ENCODE measurements around the gene XYLT1. TPM values are rescaled to one million over a fixed set of nuclear protein-coding genes. Genes with fewer than 3 reads are reported as not detected.

XYLT1 gene
- polyA plus RNA-seq, 1 donor from 2014 or later = 3.3 TPM

DNA sequence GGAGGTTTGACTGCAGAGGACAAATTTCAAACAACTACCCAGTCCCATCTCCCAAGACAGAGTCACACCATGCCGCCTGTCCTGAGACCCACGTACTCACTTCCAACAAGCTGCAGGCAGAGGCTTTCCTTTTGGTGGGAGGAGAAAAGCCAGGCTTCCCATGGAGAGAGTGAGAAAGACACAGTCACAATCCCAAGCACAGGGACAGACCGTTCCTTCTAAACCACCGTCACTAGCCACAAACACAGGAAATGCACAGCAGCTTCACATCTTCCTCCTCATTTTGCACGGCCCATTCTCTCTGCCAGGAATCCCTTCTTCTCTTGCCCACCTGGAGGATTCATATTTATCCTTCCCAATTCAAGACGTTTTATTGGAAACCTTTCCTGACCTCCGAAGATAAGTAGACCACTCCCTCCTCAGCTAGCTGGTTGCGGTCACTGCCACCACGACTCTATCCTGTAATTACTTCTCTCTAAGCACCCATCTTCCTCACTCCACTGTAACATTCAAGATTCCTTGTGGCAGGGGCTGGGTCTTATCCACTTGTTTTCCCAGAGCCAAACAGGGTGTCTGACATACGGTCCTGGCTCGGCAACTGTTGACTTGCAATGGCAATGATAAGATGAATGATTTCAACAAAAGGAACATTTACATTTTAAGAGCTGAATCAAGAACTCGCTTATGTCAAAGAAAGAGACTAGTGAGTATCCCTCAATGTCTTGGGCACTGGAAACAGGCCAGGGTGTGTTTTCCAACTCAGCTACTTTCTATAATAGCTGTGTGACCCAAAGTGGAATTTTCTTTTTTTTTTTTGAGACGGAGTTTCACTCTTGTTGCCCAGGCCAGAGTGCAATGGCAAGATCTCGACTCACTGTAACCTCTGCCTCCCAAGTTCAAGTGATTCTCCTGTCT, 87.6 kb downstream of the XYLT1 start:
- Histone ChIP-seq H3K4me3 (ENCODE audit: low read length) (no peak overlapping the region), H3K36me3 (ENCODE audit: insufficient read depth, low read length) (no peaks in the 10 kb centered on the region), H2AFZ (ENCODE audit: low read depth, low read length) (no peak overlapping the region), H4K20me1 (ENCODE audit: insufficient read depth) (no peaks in the 10 kb centered on the region), H3K27ac (ENCODE audit: low read length) (no peak overlapping the region), H3K4me2 (ENCODE audit: low read length) (no peak overlapping the region), H3K9me2 (ENCODE audit: insufficient read depth, low read length) (no peaks in the 10 kb centered on the region), H3K9me3 (ENCODE audit: low read length) (no peaks in the 10 kb centered on the region), H3K79me2 (replicated peaks; ENCODE audit: insufficient read depth, low read length) (peaks cover 24% of the 10 kb centered on the region), H3F3A (ENCODE audit: insufficient read depth, low read length, poor library complexity, severe bottlenecking) (no peaks in the 10 kb centered on the region), H3K27me3 (ENCODE audit: insufficient read depth, low read depth, low read length) (no peaks in the 10 kb centered on the region), H3K9ac (ENCODE audit: low read length) (no peak overlapping the region)
- TF ChIP-seq, protein P1, sequence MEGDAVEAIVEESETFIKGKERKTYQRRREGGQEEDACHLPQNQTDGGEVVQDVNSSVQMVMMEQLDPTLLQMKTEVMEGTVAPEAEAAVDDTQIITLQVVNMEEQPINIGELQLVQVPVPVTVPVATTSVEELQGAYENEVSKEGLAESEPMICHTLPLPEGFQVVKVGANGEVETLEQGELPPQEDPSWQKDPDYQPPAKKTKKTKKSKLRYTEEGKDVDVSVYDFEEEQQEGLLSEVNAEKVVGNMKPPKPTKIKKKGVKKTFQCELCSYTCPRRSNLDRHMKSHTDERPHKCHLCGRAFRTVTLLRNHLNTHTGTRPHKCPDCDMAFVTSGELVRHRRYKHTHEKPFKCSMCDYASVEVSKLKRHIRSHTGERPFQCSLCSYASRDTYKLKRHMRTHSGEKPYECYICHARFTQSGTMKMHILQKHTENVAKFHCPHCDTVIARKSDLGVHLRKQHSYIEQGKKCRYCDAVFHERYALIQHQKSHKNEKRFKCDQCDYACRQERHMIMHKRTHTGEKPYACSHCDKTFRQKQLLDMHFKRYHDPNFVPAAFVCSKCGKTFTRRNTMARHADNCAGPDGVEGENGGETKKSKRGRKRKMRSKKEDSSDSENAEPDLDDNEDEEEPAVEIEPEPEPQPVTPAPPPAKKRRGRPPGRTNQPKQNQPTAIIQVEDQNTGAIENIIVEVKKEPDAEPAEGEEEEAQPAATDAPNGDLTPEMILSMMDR (IDR thresholded peaks at IDR 0.05; ENCODE audit: poor library complexity, severe bottlenecking) = no peak
- TF ChIP-seq SMC3 (conservative IDR thresholded peaks at IDR 0.05; ENCODE audit: poor library complexity) = no peak
- no peak for TF ChIP-seq EP300 (conservative IDR thresholded peaks at IDR 0.05; ENCODE audit: poor library complexity, severe bottlenecking)
- TF ChIP-seq RAD21 (conservative IDR thresholded peaks at IDR 0.05) = no peak
- TF ChIP-seq POLR2AphosphoS5 (IDR thresholded peaks at IDR 0.05) = no peak

DNA sequence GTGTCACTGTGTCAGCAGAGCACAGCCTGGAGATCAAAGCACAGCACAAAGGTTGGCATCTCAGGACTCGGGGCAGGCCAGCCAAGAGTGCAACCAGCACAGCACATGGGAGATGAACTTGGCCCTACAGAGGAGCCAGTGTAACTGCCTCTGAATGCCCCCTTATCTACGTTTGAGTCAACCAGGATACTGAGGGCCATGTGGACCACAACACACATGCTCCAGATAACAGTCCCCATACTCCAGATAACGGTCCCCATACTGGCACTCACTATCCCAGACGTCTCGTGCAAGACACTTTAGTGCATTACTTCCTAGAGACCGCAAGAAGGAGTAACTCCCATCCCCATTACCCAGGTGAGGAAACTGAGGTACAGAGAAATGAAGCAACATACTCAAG, 88.2 kb downstream of the XYLT1 start:
- no peaks in the 10 kb centered on the region for H3K9me2 ChIP-seq (ENCODE audit: insufficient read depth, low read length)
- no peaks in the 10 kb centered on the region for H4K20me1 ChIP-seq (ENCODE audit: insufficient read depth)
- no peaks in the 10 kb centered on the region for H3K36me3 ChIP-seq (ENCODE audit: insufficient read depth, low read length)
- H3K79me2 ChIP-seq (replicated peaks; ENCODE audit: insufficient read depth, low read length) = peaks cover 24% of the 10 kb centered on the region
- H3F3A ChIP-seq (ENCODE audit: insufficient read depth, low read length, poor library complexity, severe bottlenecking) = no peaks in the 10 kb centered on the region
- no peak overlapping the region for H2AFZ ChIP-seq (ENCODE audit: low read depth, low read length)
- no peak for TF ChIP-seq EP300 (conservative IDR thresholded peaks at IDR 0.05; ENCODE audit: poor library complexity, severe bottlenecking)
- TF ChIP-seq TAF1 (IDR thresholded peaks at IDR 0.05; ENCODE audit: low read depth) = no peak
- TF ChIP-seq, protein P1 (IDR thresholded peaks at IDR 0.05; ENCODE audit: poor library complexity, severe bottlenecking) = no peak
- TF ChIP-seq SMC3 (conservative IDR thresholded peaks at IDR 0.05; ENCODE audit: poor library complexity) = no peak
- TF ChIP-seq EZH2 (IDR thresholded peaks at IDR 0.05; ENCODE audit: borderline replicate concordance, insufficient read depth, low read length, poor library complexity, severe bottlenecking) = no peak
- TF ChIP-seq, protein P2, sequence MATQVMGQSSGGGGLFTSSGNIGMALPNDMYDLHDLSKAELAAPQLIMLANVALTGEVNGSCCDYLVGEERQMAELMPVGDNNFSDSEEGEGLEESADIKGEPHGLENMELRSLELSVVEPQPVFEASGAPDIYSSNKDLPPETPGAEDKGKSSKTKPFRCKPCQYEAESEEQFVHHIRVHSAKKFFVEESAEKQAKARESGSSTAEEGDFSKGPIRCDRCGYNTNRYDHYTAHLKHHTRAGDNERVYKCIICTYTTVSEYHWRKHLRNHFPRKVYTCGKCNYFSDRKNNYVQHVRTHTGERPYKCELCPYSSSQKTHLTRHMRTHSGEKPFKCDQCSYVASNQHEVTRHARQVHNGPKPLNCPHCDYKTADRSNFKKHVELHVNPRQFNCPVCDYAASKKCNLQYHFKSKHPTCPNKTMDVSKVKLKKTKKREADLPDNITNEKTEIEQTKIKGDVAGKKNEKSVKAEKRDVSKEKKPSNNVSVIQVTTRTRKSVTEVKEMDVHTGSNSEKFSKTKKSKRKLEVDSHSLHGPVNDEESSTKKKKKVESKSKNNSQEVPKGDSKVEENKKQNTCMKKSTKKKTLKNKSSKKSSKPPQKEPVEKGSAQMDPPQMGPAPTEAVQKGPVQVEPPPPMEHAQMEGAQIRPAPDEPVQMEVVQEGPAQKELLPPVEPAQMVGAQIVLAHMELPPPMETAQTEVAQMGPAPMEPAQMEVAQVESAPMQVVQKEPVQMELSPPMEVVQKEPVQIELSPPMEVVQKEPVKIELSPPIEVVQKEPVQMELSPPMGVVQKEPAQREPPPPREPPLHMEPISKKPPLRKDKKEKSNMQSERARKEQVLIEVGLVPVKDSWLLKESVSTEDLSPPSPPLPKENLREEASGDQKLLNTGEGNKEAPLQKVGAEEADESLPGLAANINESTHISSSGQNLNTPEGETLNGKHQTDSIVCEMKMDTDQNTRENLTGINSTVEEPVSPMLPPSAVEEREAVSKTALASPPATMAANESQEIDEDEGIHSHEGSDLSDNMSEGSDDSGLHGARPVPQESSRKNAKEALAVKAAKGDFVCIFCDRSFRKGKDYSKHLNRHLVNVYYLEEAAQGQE (IDR thresholded peaks at IDR 0.05; ENCODE audit: borderline replicate concordance) = no peak
- no peak for TF ChIP-seq MXI1 (conservative IDR thresholded peaks at IDR 0.05; ENCODE audit: poor library complexity, severe bottlenecking)
- no peak for TF ChIP-seq RAD21 (conservative IDR thresholded peaks at IDR 0.05)
- no peak for TF ChIP-seq POLR2AphosphoS5 (IDR thresholded peaks at IDR 0.05)
- H3K4me3 ChIP-seq (ENCODE audit: low read length) = no peak overlapping the region
- no peak overlapping the region for H3K4me2 ChIP-seq (ENCODE audit: low read length)
- H3K27me3 ChIP-seq (ENCODE audit: insufficient read depth, low read depth, low read length) = no peaks in the 10 kb centered on the region
- no peaks in the 10 kb centered on the region for H3K9me3 ChIP-seq (ENCODE audit: low read length)
- no peak overlapping the region for H3K27ac ChIP-seq (ENCODE audit: low read length)
- no peak overlapping the region for H3K9ac ChIP-seq (ENCODE audit: low read length)
